GM12878 (cell line): ENCODE data around the gene NEUROD1. TPM values are rescaled to one million over a fixed set of nuclear protein-coding genes. Genes with fewer than 3 reads are reported as not detected.

Experiments used
- ATAC-seq: fragments of 200-7000 bp; cut with Tn5 transposase; 3 replicates; pipeline ENCODE4 v1.9.1; 2020; ENCODE audit warnings: mild to moderate bottlenecking, moderate library complexity
- BruUV-seq: library from RNA; stranded (reverse); fragments of 400-500 nt; replicated peaks from 2 replicates; lab custom pipeline; 2021; lab: Mats Ljungman, UMichigan
- CTCF ChIA-PET: fragments of 300-600 bp; sonication (Branson Sonifier 250); formaldehyde crosslinking; extraction: SDS; loops from one replicate; lab custom pipeline; 2021; ENCODE audit warnings: inconsistent platforms; lab: Yijun Ruan, JAX
- POLR2A ChIA-PET: fragments of 350-600 bp; formaldehyde crosslinking; extraction: SDS; loops from one replicate; lab custom pipeline; 2021; ENCODE audit warnings: inconsistent platforms; lab: Charles Lee
- RAD21 ChIA-PET: fragments of 300-600 bp; sonication (Branson Sonifier 250); formaldehyde crosslinking; loops from one replicate; lab custom pipeline; 2023; ENCODE audit warnings: antibody characterized with exemption; ENCODE audit not compliant: unreplicated experiment; lab: Charles Lee
- SMC1A ChIA-PET: fragments of 300-600 bp; sonication (Branson Sonifier 250); formaldehyde crosslinking; loops from one replicate; lab custom pipeline; 2023; ENCODE audit not compliant: unreplicated experiment, uncharacterized antibody; lab: Charles Lee
- DNase-seq: peaks from one replicate; pipeline ENCODE4 v3.0.0-alpha.2; 2011; ENCODE audit warnings: low read depth, low spot score
- FAIRE-seq: peaks from 3 replicates; lab custom pipeline; 2011; peaks lifted over from hg19 to GRCh38; lab: Jason Lieb, UNC
- H2AFZ ChIP-seq: 2 replicates; pipeline ENCODE4 v1.6.0; 2011; ENCODE audit warnings: low read depth, low read length, control low read depth; ENCODE audit not compliant: control insufficient read depth
- H3K27ac ChIP-seq: 2 replicates; pipeline ENCODE4 v1.5.1; 2011; ENCODE audit warnings: control low read depth; ENCODE audit not compliant: control insufficient read depth, insufficient read depth
- H3K27me3 ChIP-seq, 2 experiments: replicated peaks in 1 of 2; 2 replicates each; pipeline versions ENCODE4 v1.6.0 to v1.6.1; 2011; ENCODE audit warnings: low read length in 1 of 2; ENCODE audit not compliant: control insufficient read depth in 2 of 2, insufficient read depth in 2 of 2
- H3K36me3 ChIP-seq, 2 experiments: 2 replicates each; pipeline ENCODE4 v1.5.1; 2011; ENCODE audit warnings: low read length in 1 of 2; ENCODE audit not compliant: control insufficient read depth in 2 of 2, insufficient read depth in 2 of 2
- H3K4me1 ChIP-seq: 2 replicates; pipeline ENCODE4 v1.6.1; 2011; ENCODE audit warnings: mild to moderate bottlenecking, low read length, moderate library complexity, mixed read lengths; ENCODE audit not compliant: control insufficient read depth, insufficient read depth
- H3K4me2 ChIP-seq: 2 replicates; pipeline ENCODE4 v1.6.0; 2011; ENCODE audit warnings: control low read depth; ENCODE audit not compliant: control insufficient read depth, insufficient read depth
- H3K4me3 ChIP-seq: fragments of 200-600 bp; sonication (generic); 2 replicates; pipeline ENCODE4 v1.5.1; 2016
- H3K79me2 ChIP-seq: 2 replicates; pipeline ENCODE4 v1.6.0; 2011; ENCODE audit warnings: low read length; ENCODE audit not compliant: control insufficient read depth, insufficient read depth
- H3K9ac ChIP-seq: 2 replicates; pipeline ENCODE4 v1.8.0; 2011; ENCODE audit warnings: low read length, control low read depth, mixed read lengths; ENCODE audit not compliant: control insufficient read depth, insufficient read depth
- H3K9me3 ChIP-seq: replicated peaks from 3 replicates; pipeline ENCODE4 v1.5.1; 2011; ENCODE audit warnings: mild to moderate bottlenecking, low read length; ENCODE audit not compliant: control insufficient read depth, insufficient read depth
- H4K20me1 ChIP-seq: 2 replicates; pipeline ENCODE4 v1.6.0; 2011; ENCODE audit not compliant: control insufficient read depth, insufficient read depth
- CREM ChIP-seq: IDR thresholded peaks from 2 replicates; pipeline ENCODE4 v1.6.1; 2014; ENCODE audit warnings: antibody characterized with exemption, low read depth
- E4F1 ChIP-seq: fragments of 450-650 bp; IDR thresholded peaks from 2 replicates; pipeline ENCODE4 v1.6.1; 2018; ENCODE audit warnings: borderline replicate concordance, mild to moderate bottlenecking; ENCODE audit not compliant: partially characterized antibody
- ELK1 ChIP-seq: IDR thresholded peaks from 2 replicates; pipeline ENCODE4 v1.6.1; 2012; ENCODE audit warnings: low read depth, low read length, improper control_type of control experiment
- EZH2 ChIP-seq: IDR thresholded peaks from 2 replicates; pipeline ENCODE4 v1.6.1; 2012; ENCODE audit warnings: low read depth, mild to moderate bottlenecking, control low read depth, inconsistent platforms, low read length, borderline replicate concordance; ENCODE audit not compliant: control insufficient read depth
- IKZF1 ChIP-seq: fragments of 450-650 bp; conservative IDR thresholded peaks from 2 replicates; pipeline ENCODE4 v1.6.1; 2017; ENCODE audit warnings: antibody characterized with exemption, mild to moderate bottlenecking
- NFYA ChIP-seq: IDR thresholded peaks from 2 replicates; pipeline ENCODE4 v1.6.1; 2011; ENCODE audit warnings: low read depth, mild to moderate bottlenecking, low read length, improper control_type of control experiment, borderline replicate concordance
- SMAD1 ChIP-seq: fragments of 450-650 bp; IDR thresholded peaks from 2 replicates; pipeline ENCODE4 v1.6.1; 2018; ENCODE audit warnings: mild to moderate bottlenecking, low read depth; ENCODE audit not compliant: partially characterized antibody
- SP1 ChIP-seq: IDR thresholded peaks from one replicate; pipeline ENCODE4 v1.6.1; 2011; ENCODE audit warnings: low read depth, low read length
- SPI1 ChIP-seq: IDR thresholded peaks from 2 replicates; pipeline ENCODE4 v1.6.1; 2011; ENCODE audit warnings: low read depth, mild to moderate bottlenecking, low read length, moderate library complexity, borderline replicate concordance; ENCODE audit not compliant: insufficient read depth
- SREBF2 ChIP-seq: IDR thresholded peaks from 2 replicates; pipeline ENCODE4 v1.6.1; 2012; ENCODE audit warnings: mild to moderate bottlenecking, low read length
- TAF1 ChIP-seq: IDR thresholded peaks from 2 replicates; pipeline ENCODE4 v1.6.1; 2011; ENCODE audit warnings: mild to moderate bottlenecking, low read depth, low read length, borderline replicate concordance
- TARDBP ChIP-seq: IDR thresholded peaks from 2 replicates; pipeline ENCODE4 v1.6.1; 2016; ENCODE audit warnings: borderline replicate concordance
- WGBS: methylation state at CpG from one replicate; pipeline ENCODE4 v1.1.6; 2016; ENCODE audit warnings: low lambda C conversion rate; ENCODE audit not compliant: insufficient replicate concordance, insufficient coverage; ENCODE audit errors: missing lambda C conversion rate; 5-methylcytosine and 5-hydroxymethylcytosine counted together
- in situ Hi-C: fragments of 300-500 bp; cut with MboI; formaldehyde crosslinking; loops from 9 replicates; pipeline ENCODE4 v1.14.3; 2018; ENCODE audit warnings: mixed read lengths
- intact Hi-C: fragments of 100-400 bp; cut with micrococcal nuclease; formaldehyde crosslinking; loops from one replicate; pipeline ENCODE4 v1.14.2; 2022; ENCODE audit not compliant: unreplicated experiment
- polyA plus RNA-seq, 11 experiments: library from polyadenylated mRNA; depleted of rRNA in 4 of 11; unstranded in 6 of 11; stranded (reverse) in 5 of 11; fragments of >200 nt; fragmentation: Nextera tagmentation in 4 of 11; fragmentation: Illumina TruSeq in 1 of 11; extraction: Ambion mirVana in 4 of 11; extraction: Trizol in 1 of 11; gene quantifications; 1 replicate in 1 of 11; 2 replicates in 10 of 11; pipeline versions ENCODE4 v1.2.1 to v1.2.3, GENCODE V29; 2011 to 2016; ENCODE audit warnings: inconsistent platforms in 2 of 11, missing spikeins in 2 of 11, low read depth in 1 of 11
- total RNA-seq, 4 experiments: library from RNA; depleted of rRNA in 3 of 4; stranded (reverse); fragments of >200 nt in 3 of 4; fragmentation: Illumina TruSeq in 1 of 4; extraction: Trizol in 1 of 4; gene quantifications; 2 replicates each; pipeline versions ENCODE4 v1.2.1 to v1.2.3, GENCODE V29; 2013 to 2021

Gene NEUROD1
- total and polyA plus RNA-seq, 10 of the 15 experiments (the other 5 are each of a cell fraction or from before 2014, with no cell fraction given) = not detected

- no peak for DNase-seq
- no TSS peak for BruUV-seq
- Histone ChIP-seq H3K4me3 (peak within 1 kb of the TSS; percentile 55), H3K27me3 (peaks cover 9 to 12% of the 10 kb centered on the region in 2 experiments; a peak in 3 of 4 replicates), H3K79me2 (no peaks in the 10 kb centered on the region), H3K36me3 (no peaks in the 10 kb centered on the region), H3K4me2 (peak within 1 kb of the TSS; percentile 87), H3K27ac (no peak within 1 kb of the TSS), H2AFZ (peak within 1 kb of the TSS; percentile 68), H3K4me1 (no peaks in the 10 kb centered on the region), H3K9me3 (no peaks in the 10 kb centered on the region), H4K20me1 (no peaks in the 10 kb centered on the region), H3K9ac (no peak within 1 kb of the TSS)
- in situ Hi-C loops (no loop called here), intact Hi-C loops (no loop called here)
- peak; percentile 85 for ATAC-seq
- FAIRE-seq = no peak
- ChIA-PET SMC1A (interaction anchor here (0.6 to 2.8 kb wide), 4 partner anchors 15 to 1073 kb away, joined by 3 to 7 read pairs (median 4); no protein-coding TSS in a partner anchor), CTCF (interaction anchor here (0.9 to 3.1 kb wide), 5 partner anchors 11 to 190 kb away, joined by 3 to 11 read pairs (median 5); no protein-coding TSS in a partner anchor), RAD21 (no interaction called here), POLR2A (no interaction called here)
- 4% methylated on average over 58 of the region's 70 CpGs for WGBS
- TF ChIP-seq IKZF1 (0 out of 2 replicates have a peak, but pooled peaks have one; percentile 25), NFYA (no peak), SPI1 (0 out of 2 replicates have a peak, but pooled peaks have one; percentile 18)
Measured at GRCh38 chr2:181656450-181657291, 23.6 kb downstream of the NEUROD1 start, which contains the start of gene CERKL. CERKL (minus strand) TSS chr2:181657105; CDS start chr2:181657006, 99 bp downstream.

GRCh38 chr2:181655519-181655918 is 24.8 kb downstream of the NEUROD1 start:
- no TSS peak for BruUV-seq
- intact Hi-C loops (no loop called here), in situ Hi-C loops (no loop called here)
- Histone ChIP-seq H2AFZ (no peak overlapping the region), H3K4me3 (no peak overlapping the region), H4K20me1 (no peaks in the 10 kb centered on the region), H3K9ac (no peak overlapping the region), H3K27ac (no peak overlapping the region), H3K36me3 (no peaks in the 10 kb centered on the region), H3K9me3 (no peaks in the 10 kb centered on the region), H3K4me1 (no peaks in the 10 kb centered on the region), H3K27me3 (peaks cover 9 to 12% of the 10 kb centered on the region in 2 experiments; a peak in 3 of 4 replicates), H3K79me2 (no peaks in the 10 kb centered on the region), H3K4me2 (no peak overlapping the region)
- ChIA-PET POLR2A (no interaction called here), SMC1A (interaction anchor here (0.5 to 1.9 kb wide), 4 partner anchors 11 to 252 kb away, joined by 3 to 4 read pairs (median 4); no protein-coding TSS in a partner anchor), CTCF (interaction anchor here (0.6 to 2.5 kb wide), 6 partner anchors 9 to 87 kb away, joined by 3 to 8 read pairs (median 3); no protein-coding TSS in a partner anchor), RAD21 (no interaction called here)
- no peak for FAIRE-seq
- DNase-seq = no peak
- WGBS = 83% methylated on average over 7 of the region's 7 CpGs
- ATAC-seq = no peak
- TF ChIP-seq E4F1 (no peak), EZH2 (no peak), TARDBP (no peak), CREM (no peak), SREBF2 (no peak), TAF1 (no peak), ELK1 (no peak), SP1 (no peak), SMAD1 (no peak)
